ENCODE data around the gene CSTF2T.

DNA sequence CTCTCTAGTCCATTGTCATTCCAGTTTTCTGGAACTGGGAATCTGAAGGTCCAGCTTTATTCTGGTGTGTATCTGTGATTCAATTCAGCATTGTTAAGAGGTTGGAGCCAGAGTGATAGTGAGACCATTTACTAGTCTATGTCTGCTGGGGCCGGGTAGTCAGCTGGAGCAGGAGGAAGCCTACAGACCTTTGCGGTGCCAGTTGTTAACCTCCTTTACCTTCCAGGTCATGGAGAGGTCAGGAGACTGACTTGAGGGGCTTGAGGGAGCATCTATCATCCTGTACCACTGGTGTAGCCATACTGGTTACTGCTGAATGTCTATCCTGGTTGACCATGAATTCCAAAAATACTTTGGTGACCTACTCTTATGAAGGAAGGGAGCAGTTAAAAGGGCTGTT, 9.2 kb upstream of the CSTF2T start:
- TF ChIP-seq MXI1 (conservative IDR thresholded peaks at IDR 0.05; ENCODE audit: poor library complexity, severe bottlenecking), result no peak
- TF ChIP-seq, protein P1, sequence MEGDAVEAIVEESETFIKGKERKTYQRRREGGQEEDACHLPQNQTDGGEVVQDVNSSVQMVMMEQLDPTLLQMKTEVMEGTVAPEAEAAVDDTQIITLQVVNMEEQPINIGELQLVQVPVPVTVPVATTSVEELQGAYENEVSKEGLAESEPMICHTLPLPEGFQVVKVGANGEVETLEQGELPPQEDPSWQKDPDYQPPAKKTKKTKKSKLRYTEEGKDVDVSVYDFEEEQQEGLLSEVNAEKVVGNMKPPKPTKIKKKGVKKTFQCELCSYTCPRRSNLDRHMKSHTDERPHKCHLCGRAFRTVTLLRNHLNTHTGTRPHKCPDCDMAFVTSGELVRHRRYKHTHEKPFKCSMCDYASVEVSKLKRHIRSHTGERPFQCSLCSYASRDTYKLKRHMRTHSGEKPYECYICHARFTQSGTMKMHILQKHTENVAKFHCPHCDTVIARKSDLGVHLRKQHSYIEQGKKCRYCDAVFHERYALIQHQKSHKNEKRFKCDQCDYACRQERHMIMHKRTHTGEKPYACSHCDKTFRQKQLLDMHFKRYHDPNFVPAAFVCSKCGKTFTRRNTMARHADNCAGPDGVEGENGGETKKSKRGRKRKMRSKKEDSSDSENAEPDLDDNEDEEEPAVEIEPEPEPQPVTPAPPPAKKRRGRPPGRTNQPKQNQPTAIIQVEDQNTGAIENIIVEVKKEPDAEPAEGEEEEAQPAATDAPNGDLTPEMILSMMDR (IDR thresholded peaks at IDR 0.05; ENCODE audit: poor library complexity, severe bottlenecking), result no peak
